ENCODE data around the gene WDR17.

Gene WDR17

DNA sequence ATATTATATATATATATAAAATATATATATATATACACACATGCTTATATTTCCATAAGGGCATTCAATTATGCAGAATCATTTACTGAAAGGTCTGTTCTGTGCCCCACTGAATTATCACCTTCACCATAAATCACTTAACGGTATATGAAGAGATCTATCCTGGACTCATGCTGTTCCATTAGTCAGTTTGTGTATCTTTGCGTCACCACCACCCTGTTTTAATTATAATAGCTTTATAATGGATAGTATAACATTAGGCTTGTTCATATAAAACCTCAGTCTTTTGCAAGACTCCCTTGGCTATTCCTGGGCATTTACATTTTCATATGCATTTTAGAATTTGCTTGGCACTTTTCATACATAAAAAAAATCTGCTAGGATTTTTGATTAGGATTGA is 19.1 kb downstream of the WDR17 start:
- Histone ChIP-seq H3K4me1 (ENCODE audit: control insufficient read depth, insufficient read depth, low read length) (no peaks in the 10 kb centered on the region), H3K27me3 (ENCODE audit: control insufficient read depth, insufficient read depth, low read length, poor library complexity, severe bottlenecking) (no peaks in the 10 kb centered on the region), H3K4me3 (ENCODE audit: insufficient read depth, low read depth, low read length) (no peak overlapping the region), H3K9me3 (ENCODE audit: control insufficient read depth, low read length) (no peaks in the 10 kb centered on the region), H3K27ac (ENCODE audit: insufficient read depth, low read depth, low read length, poor library complexity, severe bottlenecking) (no peak overlapping the region), H3K36me3 (ENCODE audit: control insufficient read depth, insufficient read depth, low read length) (no peaks in the 10 kb centered on the region)
- whole genome bisulfite sequencing, 2 experiments: 100% methylated on average over 1 of the region's 2 CpGs

DNA sequence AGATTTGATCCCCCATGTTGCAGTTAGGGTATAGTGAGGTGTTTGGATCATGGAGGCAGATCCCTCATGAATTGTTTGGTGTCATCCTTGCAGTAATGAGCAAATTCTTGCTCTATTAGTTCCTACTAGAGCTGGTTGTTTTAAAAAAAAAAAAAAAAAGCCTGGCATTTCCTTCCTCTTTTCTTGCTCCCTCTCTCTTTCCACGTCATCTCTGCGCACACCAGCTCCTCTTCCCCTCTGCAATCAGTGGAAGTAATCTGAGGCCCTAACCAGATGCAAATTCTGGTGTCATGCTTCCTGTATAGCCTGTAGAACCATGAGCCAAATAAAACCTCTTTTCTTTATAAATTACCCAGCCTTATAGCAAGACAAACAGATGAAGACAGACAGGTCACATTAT is 24.5 kb downstream of the WDR17 start:
- WGBS, 2 experiments: 87 to 92% methylated on average over 2 of the region's 2 CpGs
- Histone ChIP-seq H3K4me1 (ENCODE audit: control insufficient read depth, insufficient read depth, low read length) (no peaks in the 10 kb centered on the region), H3K4me3 (ENCODE audit: insufficient read depth, low read depth, low read length) (no peak overlapping the region), H3K27me3 (ENCODE audit: control insufficient read depth, insufficient read depth, low read length, poor library complexity, severe bottlenecking) (no peaks in the 10 kb centered on the region), H3K27ac (ENCODE audit: insufficient read depth, low read depth, low read length, poor library complexity, severe bottlenecking) (no peak overlapping the region), H3K9me3 (ENCODE audit: control insufficient read depth, low read length) (no peaks in the 10 kb centered on the region), H3K36me3 (ENCODE audit: control insufficient read depth, insufficient read depth, low read length) (no peaks in the 10 kb centered on the region)

GRCh38 chr4:176099314-176099713 is 33.7 kb downstream of the WDR17 start:
- H3K4me1 ChIP-seq (ENCODE audit: control insufficient read depth, insufficient read depth, low read length): no peaks in the 10 kb centered on the region
- WGBS, 2 experiments: 93 to 95% methylated on average over 2 of the region's 2 CpGs

GRCh38 chr4:176102414-176103063 is 36.9 kb downstream of the WDR17 start:
- no peak overlapping the region for H3K27ac ChIP-seq (ENCODE audit: insufficient read depth, low read depth, low read length, poor library complexity, severe bottlenecking)
- no peaks in the 10 kb centered on the region for H3K36me3 ChIP-seq (ENCODE audit: control insufficient read depth, insufficient read depth, low read length)
- H3K4me1 ChIP-seq (ENCODE audit: control insufficient read depth, insufficient read depth, low read length): no peaks in the 10 kb centered on the region
- H3K27me3 ChIP-seq (ENCODE audit: control insufficient read depth, insufficient read depth, low read length, poor library complexity, severe bottlenecking): no peaks in the 10 kb centered on the region
- no peak overlapping the region for H3K4me3 ChIP-seq (ENCODE audit: insufficient read depth, low read depth, low read length)
- H3K9me3 ChIP-seq (ENCODE audit: control insufficient read depth, low read length): no peaks in the 10 kb centered on the region

More at GRCh38 chr4:176099314-176099713, 33.7 kb downstream of the WDR17 start:
- H3K4me3 ChIP-seq (ENCODE audit: insufficient read depth, low read depth, low read length): no peak overlapping the region
- H3K36me3 ChIP-seq (ENCODE audit: control insufficient read depth, insufficient read depth, low read length): no peaks in the 10 kb centered on the region
- H3K27ac ChIP-seq (ENCODE audit: insufficient read depth, low read depth, low read length, poor library complexity, severe bottlenecking): no peak overlapping the region
- H3K27me3 ChIP-seq (ENCODE audit: control insufficient read depth, insufficient read depth, low read length, poor library complexity, severe bottlenecking): no peaks in the 10 kb centered on the region
- no peaks in the 10 kb centered on the region for H3K9me3 ChIP-seq (ENCODE audit: control insufficient read depth, low read length)

- H3K4me1 ChIP-seq (ENCODE audit: control insufficient read depth, insufficient read depth, low read length): no peaks in the 10 kb centered on the region
- no peaks in the 10 kb centered on the region for H3K9me3 ChIP-seq (ENCODE audit: control insufficient read depth, low read length)
- H3K36me3 ChIP-seq (ENCODE audit: control insufficient read depth, insufficient read depth, low read length): no peaks in the 10 kb centered on the region
- no peaks in the 10 kb centered on the region for H3K27me3 ChIP-seq (ENCODE audit: control insufficient read depth, insufficient read depth, low read length, poor library complexity, severe bottlenecking)
- H3K27ac ChIP-seq (ENCODE audit: insufficient read depth, low read depth, low read length, poor library complexity, severe bottlenecking): no peak overlapping the region
- H3K4me3 ChIP-seq (ENCODE audit: insufficient read depth, low read depth, low read length): no peak overlapping the region
Observed at GRCh38 chr4:176107695-176108094, 42.1 kb downstream of the WDR17 start.

GRCh38 chr4:176123710-176124407 is 58.2 kb downstream of the WDR17 start:
- Histone ChIP-seq H3K27me3 (ENCODE audit: control insufficient read depth, insufficient read depth, low read length, poor library complexity, severe bottlenecking) (no peaks in the 10 kb centered on the region), H3K9me3 (ENCODE audit: control insufficient read depth, low read length) (no peaks in the 10 kb centered on the region), H3K4me1 (ENCODE audit: control insufficient read depth, insufficient read depth, low read length) (no peaks in the 10 kb centered on the region), H3K36me3 (ENCODE audit: control insufficient read depth, insufficient read depth, low read length) (no peaks in the 10 kb centered on the region), H3K4me3 (ENCODE audit: insufficient read depth, low read depth, low read length) (no peak overlapping the region), H3K27ac (ENCODE audit: insufficient read depth, low read depth, low read length, poor library complexity, severe bottlenecking) (no peak overlapping the region)
- WGBS, 2 experiments: 83 to 93% methylated on average over 2 to 3 of the region's 4 CpGs

- Histone ChIP-seq H3K4me1 (ENCODE audit: control insufficient read depth, insufficient read depth, low read length) (no peaks in the 10 kb centered on the region), H3K27ac (ENCODE audit: insufficient read depth, low read depth, low read length, poor library complexity, severe bottlenecking) (no peak overlapping the region), H3K4me3 (ENCODE audit: insufficient read depth, low read depth, low read length) (no peak overlapping the region), H3K36me3 (ENCODE audit: control insufficient read depth, insufficient read depth, low read length) (no peaks in the 10 kb centered on the region), H3K9me3 (ENCODE audit: control insufficient read depth, low read length) (no peaks in the 10 kb centered on the region), H3K27me3 (ENCODE audit: control insufficient read depth, insufficient read depth, low read length, poor library complexity, severe bottlenecking) (no peaks in the 10 kb centered on the region)
- WGBS, 2 experiments: 89 to 91% methylated on average over 2 to 3 of the region's 4 CpGs
Observed at GRCh38 chr4:176125063-176125462, 59.4 kb downstream of the WDR17 start.

DNA sequence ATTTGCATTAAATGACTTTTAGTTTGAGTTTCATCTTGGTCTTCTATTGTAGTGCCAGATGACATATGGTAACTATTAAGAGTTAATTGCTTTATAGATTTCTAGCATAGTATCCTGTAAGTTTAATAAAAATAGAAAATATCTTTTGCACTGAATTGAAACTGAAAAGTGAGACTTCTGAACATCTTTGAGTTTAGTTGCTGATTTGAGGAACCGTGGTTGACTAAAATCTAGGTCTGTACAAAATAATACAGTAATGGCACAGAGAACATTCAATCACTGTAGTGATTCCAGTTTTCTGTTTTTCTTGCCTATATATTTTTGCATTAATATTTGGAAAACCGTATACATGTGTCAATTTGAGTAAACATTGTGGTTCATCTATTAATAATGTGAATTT is 69.0 kb downstream of the WDR17 start:
- H3K36me3 ChIP-seq (ENCODE audit: control insufficient read depth, insufficient read depth, low read length): no peaks in the 10 kb centered on the region
- H3K27ac ChIP-seq (ENCODE audit: insufficient read depth, low read depth, low read length, poor library complexity, severe bottlenecking): no peak overlapping the region
- H3K27me3 ChIP-seq (ENCODE audit: control insufficient read depth, insufficient read depth, low read length, poor library complexity, severe bottlenecking): no peaks in the 10 kb centered on the region
- no peaks in the 10 kb centered on the region for H3K9me3 ChIP-seq (ENCODE audit: control insufficient read depth, low read length)
- H3K4me1 ChIP-seq (ENCODE audit: control insufficient read depth, insufficient read depth, low read length): no peaks in the 10 kb centered on the region
- H3K4me3 ChIP-seq (ENCODE audit: insufficient read depth, low read depth, low read length): no peak overlapping the region
- 90 to 100% methylated on average over 1 of the region's 2 CpGs for WGBS, 2 experiments

- Histone ChIP-seq H3K4me1 (ENCODE audit: control insufficient read depth, insufficient read depth, low read length) (no peaks in the 10 kb centered on the region), H3K27ac (ENCODE audit: insufficient read depth, low read depth, low read length, poor library complexity, severe bottlenecking) (no peak overlapping the region), H3K4me3 (ENCODE audit: insufficient read depth, low read depth, low read length) (no peak overlapping the region), H3K9me3 (ENCODE audit: control insufficient read depth, low read length) (no peaks in the 10 kb centered on the region), H3K36me3 (ENCODE audit: control insufficient read depth, insufficient read depth, low read length) (no peaks in the 10 kb centered on the region), H3K27me3 (ENCODE audit: control insufficient read depth, insufficient read depth, low read length, poor library complexity, severe bottlenecking) (no peaks in the 10 kb centered on the region)
Observed at GRCh38 chr4:176137631-176138030, 72.0 kb downstream of the WDR17 start.

DNA sequence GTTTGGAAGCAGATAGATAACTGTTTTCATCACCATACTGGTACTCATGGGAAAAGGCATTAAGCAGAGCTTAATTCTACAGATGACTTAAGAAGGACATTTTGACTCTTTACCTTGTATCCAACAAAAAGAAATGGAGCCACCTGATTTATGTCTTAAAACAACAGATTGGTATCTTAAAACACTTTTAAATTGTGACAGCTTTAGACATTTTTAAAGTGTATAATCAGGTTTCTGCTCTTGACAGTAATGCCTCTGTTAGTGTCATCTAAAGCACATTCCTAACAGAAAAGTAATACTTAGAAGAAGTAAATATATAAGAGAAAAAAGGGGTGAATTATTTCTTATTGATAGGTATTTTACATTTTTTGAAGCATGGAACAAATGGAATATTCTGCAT is 73.9 kb downstream of the WDR17 start:
- H3K27ac ChIP-seq (ENCODE audit: insufficient read depth, low read depth, low read length, poor library complexity, severe bottlenecking): no peak overlapping the region
- H3K4me1 ChIP-seq (ENCODE audit: control insufficient read depth, insufficient read depth, low read length): no peaks in the 10 kb centered on the region
- H3K4me3 ChIP-seq (ENCODE audit: insufficient read depth, low read depth, low read length): no peak overlapping the region
- no peaks in the 10 kb centered on the region for H3K9me3 ChIP-seq (ENCODE audit: control insufficient read depth, low read length)
- H3K36me3 ChIP-seq (ENCODE audit: control insufficient read depth, insufficient read depth, low read length): no peaks in the 10 kb centered on the region
- H3K27me3 ChIP-seq (ENCODE audit: control insufficient read depth, insufficient read depth, low read length, poor library complexity, severe bottlenecking): no peaks in the 10 kb centered on the region
